HTR-8/SVneo (cell line): ENCODE data around the gene KMO.

Source experiments
- DNase-seq: peaks from one replicate; pipeline ENCODE4 v3.0.0; 2011; ENCODE audit warnings: low spot score, mixed read lengths; ENCODE audit not compliant: insufficient read length
- FAIRE-seq: peaks from 2 replicates; lab custom pipeline; 2011; peaks lifted over from hg19 to GRCh38; lab: Jason Lieb, UNC

KMO gene

DNA sequence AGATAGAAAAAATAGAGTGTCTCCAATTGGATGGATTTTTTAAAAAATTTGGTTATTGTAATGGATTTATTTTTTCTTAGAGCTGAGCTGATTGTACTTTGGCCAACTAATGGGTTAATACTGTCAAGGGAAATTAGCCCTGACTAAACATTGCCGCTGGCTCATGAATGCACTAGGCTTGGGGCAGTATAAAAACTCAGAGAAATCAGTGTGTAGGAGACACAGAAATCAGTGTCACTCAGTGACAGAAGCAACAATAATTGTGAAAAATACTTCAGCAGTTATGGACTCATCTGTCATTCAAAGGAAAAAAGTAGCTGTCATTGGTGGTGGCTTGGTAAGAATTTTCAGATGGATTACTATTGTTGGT, at the start of gene KMO:
Gene KMO, plus strand, starts transcription at position 217 of the 370 bp plus-strand sequence. Its CDS starts 67 bp downstream, at position 284.
- DNase-seq: no peak
- no peak for FAIRE-seq

GRCh38 chr1:241482761-241483250, 49.4 kb upstream of the KMO start:
- peak; percentile 4 for FAIRE-seq
- peak; percentile 59 for DNase-seq

DNA sequence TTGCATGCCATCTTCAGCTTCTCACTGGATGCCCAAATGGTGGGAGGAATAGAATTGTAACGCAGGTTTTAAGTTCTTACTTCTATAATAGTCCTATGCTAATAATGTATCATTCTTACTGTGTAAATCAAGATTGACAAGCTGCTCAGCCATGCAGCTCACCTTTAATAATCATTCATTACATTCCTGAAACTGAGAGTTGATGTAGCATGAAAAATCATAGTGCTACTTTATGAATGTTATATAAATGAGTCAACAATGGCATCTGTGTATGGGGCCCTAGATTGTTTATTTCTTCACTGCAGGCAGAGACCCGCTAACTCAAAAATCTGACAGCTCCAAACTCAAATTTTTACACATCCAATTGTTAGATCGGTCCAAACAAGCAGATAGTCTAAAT, 47.0 kb upstream of the KMO start:
- DNase-seq: no peak
- no peak for FAIRE-seq

DNA sequence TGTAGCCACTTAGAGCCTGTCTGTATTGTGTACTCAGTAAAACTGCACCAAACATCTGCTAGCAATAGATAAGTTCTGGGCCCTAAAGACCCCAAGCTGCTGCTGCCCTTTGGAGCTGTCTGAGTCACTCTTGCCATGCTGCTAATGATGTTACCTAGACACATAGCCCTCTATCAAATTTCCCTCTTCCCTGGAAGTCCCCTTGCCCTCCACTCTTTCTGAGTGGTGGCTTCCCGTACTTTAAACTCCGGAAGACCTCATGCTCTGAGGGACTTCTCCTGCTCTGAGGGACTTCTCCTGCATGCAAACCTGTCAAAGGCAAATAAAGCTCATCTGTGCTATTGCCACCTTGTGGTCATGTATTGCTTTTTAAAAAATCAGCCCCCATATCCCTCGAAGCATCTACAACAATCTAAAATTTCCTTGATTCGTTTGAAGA, 46.6 kb upstream of the KMO start:
- DNase-seq: peak; percentile 27
- FAIRE-seq: no peak

DNA sequence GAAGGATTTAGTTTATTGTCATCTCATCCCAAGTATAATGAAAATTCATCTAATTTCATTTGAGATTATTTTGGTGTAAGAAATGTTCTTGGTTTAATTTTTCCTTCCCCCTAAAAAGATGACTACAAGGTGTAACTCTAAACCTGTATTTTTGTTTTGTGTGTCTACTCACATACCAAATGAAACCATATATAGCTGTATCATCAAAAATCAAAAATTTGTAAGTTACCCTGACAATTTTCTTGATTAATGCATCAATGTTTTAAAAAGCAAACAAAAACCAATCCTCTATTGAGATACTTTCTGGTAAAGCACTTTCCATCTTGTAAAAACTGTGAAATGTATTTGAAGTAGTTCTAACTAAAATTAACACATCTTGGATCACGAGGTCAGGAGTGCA, 43.4 kb upstream of the KMO start:
- no peak for DNase-seq
- no peak for FAIRE-seq

DNA sequence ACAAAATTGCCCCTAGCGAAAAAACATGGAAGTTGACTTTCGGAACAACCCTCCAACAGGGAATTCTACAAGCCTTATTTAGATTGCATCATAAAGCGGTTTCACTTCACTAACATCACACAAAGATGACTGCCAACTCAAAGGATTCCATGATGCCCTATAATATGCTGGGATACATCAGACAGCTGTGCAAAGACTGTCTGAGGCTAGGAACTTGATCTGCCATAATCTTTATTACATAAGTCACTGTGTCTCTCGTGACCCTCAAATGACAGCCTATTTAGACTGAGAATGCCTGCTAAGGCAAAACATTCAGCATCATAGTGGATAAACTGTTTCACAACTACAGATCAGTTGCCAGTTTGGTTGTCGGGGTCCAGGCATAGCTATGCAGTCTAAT, 36.4 kb upstream of the KMO start:
- DNase-seq (no peak), FAIRE-seq (no peak)

DNA sequence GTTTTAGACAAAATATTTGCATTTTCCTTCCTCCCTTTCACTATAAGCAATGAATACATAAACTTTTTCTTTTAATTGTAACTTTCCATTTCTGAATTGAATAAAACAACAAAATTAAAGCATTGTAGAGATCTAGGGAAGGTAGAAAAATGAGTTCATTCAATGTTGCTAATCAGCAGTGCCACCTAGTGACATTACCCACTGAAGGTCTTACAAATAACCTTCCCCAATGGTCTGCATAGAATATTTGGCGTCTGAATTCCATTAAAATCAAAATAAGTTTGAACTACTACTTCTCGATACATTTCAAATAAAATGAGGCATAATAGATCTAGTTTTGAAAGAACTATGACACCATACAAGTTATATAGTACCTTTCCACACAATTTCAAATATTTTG, 32.3 kb upstream of the KMO start:
- FAIRE-seq: no peak
- peak; percentile 31 for DNase-seq

- FAIRE-seq (no peak), DNase-seq (no peak)
Observed at GRCh38 chr1:241503444-241503843, 28.7 kb upstream of the KMO start.

GRCh38 chr1:241507189-241507863, 24.9 kb upstream of the KMO start:
- FAIRE-seq (no peak), DNase-seq (no peak)

- FAIRE-seq (no peak), DNase-seq (no peak)
Observed at GRCh38 chr1:241513378-241513777, 18.8 kb upstream of the KMO start.

GRCh38 chr1:241518476-241519307, 13.5 kb upstream of the KMO start:
- FAIRE-seq: no peak

DNA sequence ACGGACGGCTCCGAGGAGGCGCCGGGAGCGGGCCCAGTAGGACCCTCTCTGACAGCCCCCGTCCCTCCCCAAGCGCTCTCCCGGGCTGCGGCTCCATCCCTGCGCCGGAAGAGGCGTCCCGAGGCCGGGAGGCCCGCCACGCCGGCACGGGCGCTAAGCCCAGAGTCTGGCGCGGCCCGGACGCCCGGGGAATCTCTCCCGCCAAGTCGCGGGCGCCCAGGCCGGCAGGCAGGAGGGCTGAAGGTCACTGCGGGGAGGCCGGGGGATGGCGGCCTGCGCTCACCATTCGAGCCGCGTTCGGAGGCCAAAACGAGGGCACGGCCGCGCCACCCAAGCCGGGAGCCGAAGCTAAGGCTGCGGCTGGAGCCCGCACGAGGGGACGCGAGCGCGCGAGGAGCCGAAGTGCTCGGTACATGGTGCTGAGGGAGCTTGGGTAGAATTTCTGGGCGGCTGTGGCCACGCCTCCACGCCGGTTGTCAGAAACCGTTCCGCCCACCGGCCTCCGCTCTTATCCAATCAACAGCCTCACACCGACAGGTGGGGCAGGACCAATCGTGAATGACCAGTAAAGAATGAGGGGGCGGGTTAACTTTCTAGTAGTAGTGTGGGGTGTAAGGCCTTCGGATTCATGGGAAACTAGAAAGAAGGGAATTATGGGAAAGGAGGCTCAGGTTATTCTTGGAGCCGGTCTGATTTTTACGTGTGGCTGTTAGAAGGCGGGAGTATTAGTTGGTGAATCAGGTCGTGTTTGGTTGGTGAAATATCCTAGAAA, 12.7 kb upstream of the KMO start, which contains the start of gene FH:
Gene FH, minus strand, starts transcription at position 448 of the 772 bp plus-strand sequence. Its CDS starts 33 bp downstream, at position 415.
- DNase-seq (peak; percentile 93), FAIRE-seq (peak; percentile 82)

More at GRCh38 chr1:241518476-241519307, 13.5 kb upstream of the KMO start:
- DNase-seq: no peak

GRCh38 chr1:241520080-241520465, 12.1 kb upstream of the KMO start:
- DNase-seq: no peak
- FAIRE-seq: no peak

DNA sequence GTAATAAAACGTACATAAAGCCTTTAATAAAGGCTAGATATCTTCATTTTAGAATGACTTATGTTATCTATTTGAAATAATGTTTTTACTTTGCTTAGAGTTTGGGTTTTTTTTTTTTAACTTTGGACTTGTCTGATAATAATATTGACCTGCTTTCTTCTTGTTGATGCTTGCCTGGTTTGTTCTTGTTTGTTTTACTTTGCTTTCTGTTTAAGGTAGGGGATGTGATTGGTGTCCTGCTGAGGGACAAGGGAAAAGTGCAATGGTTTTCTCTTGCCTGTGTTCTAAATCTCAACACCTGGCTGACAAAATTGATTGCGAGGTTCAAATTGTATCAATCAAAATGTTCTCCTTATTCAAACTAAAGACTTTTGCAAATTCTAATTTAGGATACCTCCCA, 10.5 kb upstream of the KMO start:
- FAIRE-seq: no peak
- DNase-seq: no peak

DNA sequence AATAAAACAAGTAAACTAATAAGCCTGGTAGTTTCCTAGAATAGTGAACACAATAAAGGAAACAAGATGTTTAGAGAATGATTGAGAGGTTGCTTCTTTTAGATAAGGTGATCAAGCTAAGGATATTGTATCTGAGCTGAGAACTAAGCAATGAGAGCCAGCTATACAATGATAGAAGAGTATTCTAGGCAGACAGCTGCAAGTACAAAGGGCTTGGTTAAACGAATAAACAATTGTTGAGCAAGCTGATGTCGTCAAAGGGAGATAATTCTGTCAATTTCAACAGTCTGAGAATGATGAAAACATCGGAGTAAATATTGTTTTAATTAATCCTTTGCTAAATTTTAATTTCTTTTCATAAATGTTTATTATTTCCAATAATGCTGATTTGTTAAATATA, 7.2 kb upstream of the KMO start:
- no peak for FAIRE-seq

GRCh38 chr1:241527146-241527545, 5.0 kb upstream of the KMO start:
- FAIRE-seq (no peak), DNase-seq (no peak)

More for the DNA sequence above, 7.2 kb upstream of the KMO start:
- no peak for DNase-seq

DNA sequence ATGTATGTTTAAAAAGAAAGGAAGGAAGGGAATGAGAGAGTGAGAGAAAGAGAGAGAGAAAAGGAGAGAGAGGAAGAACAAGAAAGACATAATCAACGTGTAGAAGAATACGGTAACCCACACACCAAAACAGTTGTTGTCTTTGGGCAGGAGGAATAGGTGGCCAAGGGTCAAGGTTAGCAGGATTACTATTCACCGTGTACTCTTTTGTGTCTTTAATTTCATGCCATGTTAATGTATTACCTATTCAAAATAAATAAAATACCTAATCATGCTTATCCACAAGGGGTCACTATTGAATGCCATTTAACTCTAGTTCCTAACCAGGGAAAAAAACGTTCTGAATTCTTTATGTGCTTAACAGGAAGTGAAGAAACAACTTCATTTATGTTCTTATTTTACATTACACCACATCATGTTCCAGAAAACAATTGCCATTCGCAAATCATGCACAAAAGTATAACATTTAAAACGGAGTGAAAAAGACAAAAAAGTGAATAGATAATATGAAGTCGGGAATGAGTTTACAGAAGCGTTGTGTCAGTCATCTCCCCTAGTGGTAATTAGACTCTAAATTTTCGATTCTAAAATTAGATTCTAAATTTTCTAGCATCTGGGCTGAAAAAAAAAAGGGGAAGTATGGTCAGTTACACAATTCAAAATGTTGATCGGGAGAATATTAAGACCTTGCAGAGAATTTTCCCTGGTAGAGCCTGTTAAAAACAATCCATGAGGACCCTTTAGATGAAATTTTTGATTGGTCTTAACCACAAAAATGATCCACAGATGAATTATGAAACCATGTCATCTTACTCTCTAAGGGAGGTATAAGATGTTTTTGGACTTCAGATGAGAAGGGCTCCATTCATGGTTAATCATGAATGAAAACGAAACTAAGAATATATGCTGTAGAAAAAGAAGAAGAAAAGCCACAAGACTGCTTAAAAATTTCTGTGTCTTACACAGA, 700 bp upstream of the KMO start:
- FAIRE-seq (no peak), DNase-seq (peak; percentile 29)

DNA sequence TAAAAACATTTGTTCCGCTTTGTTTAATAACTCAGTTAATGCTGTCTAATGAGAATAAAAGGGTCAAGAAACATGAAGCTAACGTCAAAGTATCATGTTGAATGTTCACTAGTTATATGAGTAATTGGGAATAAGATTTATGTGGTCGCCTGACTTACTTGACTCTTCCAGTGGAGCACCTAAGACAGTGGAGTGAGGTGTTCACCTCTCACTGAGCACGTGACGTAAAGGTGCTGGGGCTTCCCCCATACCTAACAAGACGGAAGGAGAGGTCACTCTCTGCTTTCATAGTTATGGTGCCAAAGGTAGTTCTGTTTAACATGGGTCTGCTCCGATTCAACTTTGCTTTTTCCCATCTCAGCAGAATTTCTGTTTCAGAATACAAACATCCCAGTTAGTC, 686 bp downstream of the KMO start:
- no peak for DNase-seq
- FAIRE-seq: no peak

- DNase-seq (no peak), FAIRE-seq (no peak)
Observed at GRCh38 chr1:241533326-241534115, 1.3 kb downstream of the KMO start.
